GM19351 (cell line): ENCODE measurements around the gene ACSS3.
"Not testable (repeated sequence)": the region's sequence is repeated elsewhere in the genome, so short reads cannot be mapped to it uniquely, and the experiment has no call there.

ENCODE experiments used
- ATAC-seq: cut with Tn5 transposase; IDR thresholded peaks from one replicate; pipeline ENCODE4 v1.9.1; 2021; ENCODE audit warnings: mild to moderate bottlenecking, moderate library complexity; ENCODE audit not compliant: unreplicated experiment

ACSS3 gene

DNA sequence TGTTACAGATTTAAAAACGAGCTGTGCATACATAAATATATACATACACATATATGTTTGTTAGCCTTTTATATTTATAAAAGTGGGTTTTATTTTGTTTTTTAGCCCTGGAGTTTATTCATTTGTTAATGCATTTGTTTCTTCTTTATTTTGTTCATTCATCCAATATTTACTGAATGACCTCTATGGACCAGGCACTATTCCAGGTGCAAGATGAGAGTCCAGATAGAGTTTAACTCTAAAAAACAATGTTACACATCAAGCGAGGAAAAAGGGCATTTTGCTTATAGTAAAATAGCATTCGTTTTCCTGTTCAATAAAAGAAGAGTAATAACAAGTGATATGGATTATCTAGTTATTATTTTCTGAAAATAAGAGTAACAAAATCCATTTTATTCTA, 14.2 kb downstream of the ACSS3 start:
- ATAC-seq, result no peak

DNA sequence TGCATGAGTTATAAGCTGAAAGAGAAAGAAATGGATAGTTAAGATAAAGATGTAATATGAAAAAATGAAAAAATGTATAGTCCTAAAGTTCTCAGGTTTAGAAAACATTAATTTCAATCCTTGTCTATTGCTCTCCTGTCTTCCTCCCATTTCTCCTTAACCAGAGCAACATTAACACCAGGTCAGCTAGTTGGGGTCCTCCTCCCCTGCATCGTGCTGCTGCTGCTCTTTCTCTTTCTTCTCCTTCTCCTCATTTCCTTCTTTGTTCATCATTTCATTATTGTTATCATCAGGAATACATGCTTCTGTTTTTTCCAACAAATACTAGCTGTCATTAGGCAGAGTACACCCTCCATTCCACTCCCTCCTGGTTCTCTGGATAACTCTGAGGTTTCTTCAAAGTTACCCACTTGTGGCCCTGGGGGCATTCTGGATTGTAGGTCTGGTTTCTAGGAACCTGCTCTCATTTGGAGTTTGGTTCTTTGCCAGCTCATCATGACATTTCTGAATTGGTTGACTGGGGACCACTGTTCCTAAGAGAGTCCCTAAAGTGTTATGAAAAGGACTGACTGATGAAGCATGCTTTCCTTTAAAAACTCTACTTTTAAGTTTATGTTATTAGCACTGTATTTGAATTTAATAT, 17.0 kb downstream of the ACSS3 start:
- ATAC-seq, result no peak

DNA sequence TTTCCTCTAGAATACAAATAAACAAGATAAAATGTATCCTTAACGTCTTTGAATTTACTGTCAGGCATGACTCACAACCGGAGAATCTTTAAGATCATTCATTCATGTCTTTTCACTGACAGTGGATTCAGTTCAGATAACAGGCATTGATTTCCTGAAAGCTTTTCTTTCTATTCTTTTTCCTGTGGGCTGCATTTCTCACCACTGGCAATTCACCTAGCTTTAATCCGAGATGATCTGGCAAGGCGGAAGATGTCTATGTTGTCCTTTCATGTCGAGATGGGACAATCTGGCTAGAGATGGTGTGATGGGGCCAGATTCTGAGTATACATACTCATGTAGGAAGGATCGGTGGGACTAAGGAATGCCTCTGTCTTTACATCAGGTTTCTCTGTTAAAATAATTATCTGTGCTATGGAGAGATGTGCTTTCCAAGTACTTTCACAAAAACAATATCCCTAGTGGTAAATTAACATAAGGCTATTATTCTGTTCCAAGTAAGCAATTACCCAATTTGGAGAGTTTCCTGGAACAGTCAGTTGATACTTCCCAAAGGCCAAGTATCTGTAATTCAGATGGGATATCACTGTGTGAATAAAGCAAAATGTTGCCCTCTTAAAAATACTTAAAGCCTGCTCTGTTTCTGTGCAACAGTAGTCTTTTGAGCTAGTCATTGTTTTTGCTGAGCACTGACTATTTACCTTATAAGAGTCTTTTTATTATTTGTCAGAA, 17.8 kb downstream of the ACSS3 start:
- no peak for ATAC-seq

DNA sequence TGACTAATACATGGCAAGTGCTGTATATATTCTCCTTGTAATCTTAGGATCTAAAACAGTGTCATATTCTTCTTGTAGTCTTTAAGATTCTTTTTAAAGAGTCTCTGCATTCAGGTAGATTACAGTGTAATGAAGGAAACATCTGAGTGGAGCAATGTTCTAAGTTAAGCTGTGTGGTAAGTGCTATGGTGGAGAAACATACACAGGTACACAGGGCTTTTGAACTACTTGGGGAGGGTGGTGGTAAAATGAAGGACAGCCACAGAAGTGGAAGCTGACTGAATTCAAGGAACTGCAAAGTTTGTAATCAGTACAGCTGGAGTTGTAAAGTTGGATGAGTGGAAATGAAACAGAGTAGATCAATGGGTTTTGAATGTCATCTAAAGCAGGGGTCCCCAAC, 27.8 kb downstream of the ACSS3 start:
- no peak for ATAC-seq

DNA sequence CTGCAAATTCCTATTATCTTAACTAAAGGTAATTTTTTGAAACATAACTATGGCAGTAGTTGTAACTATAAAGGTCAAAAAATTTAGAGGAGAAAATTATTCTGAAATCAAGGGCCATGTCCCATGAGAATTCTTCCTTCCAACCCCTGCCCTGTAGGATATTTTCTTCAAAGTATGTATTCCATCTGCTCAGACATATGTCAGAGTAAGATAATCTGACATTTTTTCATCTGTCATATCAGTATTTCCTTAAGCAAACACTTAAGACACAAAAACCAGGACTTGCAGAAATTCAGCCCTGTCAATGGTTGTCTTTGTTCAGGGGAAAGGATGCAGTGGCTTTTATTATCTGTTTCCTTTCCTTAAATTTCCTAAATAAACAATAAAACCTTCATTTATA, 36.3 kb downstream of the ACSS3 start:
- no peak for ATAC-seq

DNA sequence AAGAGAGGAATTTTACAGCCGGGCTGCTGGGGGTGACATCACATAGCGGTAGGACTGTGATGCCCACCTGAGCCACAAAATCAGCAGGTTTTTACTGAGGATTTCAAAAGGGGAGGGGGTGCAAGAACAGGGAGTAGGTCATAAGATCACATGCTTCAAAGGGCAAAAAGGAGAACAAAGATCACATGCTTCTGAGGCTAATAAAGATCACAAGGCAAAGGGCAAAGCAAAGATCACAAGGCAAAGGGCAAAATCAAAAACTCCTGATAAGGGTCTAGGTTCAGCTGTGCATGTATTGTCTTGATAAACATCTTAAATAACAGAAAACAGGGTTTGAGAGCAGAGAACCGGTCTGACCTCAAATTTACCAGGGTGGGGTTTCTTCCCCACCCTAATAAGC, 41.2 kb downstream of the ACSS3 start:
- not testable (repeated sequence) for ATAC-seq

DNA sequence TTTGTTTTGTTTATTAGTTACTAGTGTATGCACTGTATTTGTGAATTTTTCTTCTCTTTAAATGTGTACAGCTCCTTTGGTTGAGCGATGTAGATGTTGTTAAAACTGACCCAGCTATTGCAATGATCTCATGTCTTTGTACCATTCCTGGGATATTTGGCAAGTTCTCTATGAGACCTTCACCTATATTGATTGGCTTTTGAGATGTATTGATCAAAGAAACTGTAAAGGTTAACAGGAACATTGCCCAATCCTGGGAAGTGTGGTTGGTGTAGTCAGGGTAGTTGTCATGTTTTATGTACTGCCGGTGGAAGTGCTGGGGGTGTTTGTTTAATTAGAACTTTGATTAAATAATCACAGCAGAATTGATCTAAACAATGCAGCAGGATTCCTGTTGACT, 43.1 kb downstream of the ACSS3 start:
- ATAC-seq, result no peak

DNA sequence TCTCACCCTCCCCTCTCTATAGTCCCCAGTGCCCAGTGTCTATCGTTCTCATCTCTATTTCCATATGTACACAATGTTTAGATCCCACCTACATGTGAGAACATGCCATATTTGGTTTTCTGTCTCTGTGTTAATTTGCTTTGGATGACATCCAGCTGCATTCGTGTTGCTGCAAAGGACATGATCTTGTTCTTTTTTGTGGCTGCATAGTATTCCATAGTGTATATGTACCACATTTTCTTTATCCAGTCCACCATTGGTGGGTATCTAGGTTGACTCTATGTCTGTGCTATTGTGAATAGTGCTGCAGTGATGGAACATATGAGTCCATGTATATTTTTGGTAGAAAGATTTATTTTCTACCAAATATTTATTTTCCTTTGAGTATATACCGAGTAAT, 45.7 kb downstream of the ACSS3 start:
- no peak for ATAC-seq

DNA sequence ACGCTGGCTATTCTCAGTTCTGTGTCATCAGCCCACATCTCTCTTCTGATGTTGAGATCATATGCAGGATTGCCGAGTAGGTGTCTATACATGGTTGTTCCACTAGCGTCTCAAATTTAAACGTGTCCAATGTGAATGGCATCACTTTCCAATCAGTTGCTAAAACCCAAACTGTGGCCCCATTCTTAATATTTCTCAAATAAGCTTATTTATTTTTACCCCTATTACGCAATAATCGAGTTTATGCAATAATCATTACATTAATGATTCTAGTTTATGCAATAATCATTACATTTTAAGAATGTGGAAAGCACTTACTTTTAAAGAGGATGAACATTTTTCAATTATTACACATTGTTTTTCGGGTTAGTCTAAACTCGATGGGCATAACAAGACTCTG, 47.8 kb downstream of the ACSS3 start:
- ATAC-seq, result no peak

DNA sequence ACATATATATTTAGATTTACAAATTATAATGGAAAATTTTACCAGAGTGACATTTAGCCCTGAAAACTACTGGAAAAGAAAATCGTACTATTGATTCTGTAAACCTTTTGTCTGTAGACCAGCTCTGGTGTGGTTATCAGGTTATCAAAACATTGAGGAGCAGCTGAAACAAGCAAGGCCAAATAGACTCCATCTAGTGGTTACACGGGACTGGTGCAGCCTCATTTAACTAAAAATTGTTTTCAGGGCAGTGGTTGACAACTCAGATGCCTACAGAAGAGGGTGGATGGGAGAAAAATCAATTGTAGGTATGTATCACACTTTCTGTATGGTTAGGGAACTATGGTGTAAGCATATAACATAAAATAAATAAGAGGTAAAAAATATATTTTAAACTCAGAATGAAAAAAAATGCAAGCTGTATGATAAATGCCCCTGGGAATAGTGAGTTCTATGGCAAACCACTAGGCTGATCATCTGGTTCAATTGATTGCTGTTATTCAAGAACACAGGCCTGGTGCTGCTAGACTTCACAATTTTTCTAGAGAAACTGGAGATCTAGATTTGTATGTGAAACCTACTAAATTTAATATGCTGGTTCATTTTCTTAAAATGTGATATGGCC, 51.2 kb downstream of the ACSS3 start:
- peak; percentile 100 for ATAC-seq

DNA sequence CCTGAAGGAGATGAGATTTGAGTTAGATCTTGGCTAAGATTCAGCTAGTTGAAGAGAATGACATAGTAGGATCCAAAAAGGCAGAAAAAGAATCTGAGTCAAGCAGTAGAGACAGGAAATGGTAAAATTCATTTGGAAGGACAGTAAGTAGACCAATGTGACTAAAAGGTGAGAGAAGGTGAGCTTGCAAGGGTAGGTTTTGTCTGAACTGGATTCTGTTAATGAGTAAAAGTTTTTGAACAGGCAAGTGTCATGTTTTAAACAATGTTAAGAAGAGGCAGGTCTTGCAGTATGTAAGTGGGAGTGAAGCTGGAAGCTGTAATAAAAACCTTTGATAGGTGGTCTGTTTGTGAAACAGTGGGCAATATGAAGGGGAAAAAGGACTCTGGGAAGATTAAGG, 58.6 kb downstream of the ACSS3 start:
- no peak for ATAC-seq

DNA sequence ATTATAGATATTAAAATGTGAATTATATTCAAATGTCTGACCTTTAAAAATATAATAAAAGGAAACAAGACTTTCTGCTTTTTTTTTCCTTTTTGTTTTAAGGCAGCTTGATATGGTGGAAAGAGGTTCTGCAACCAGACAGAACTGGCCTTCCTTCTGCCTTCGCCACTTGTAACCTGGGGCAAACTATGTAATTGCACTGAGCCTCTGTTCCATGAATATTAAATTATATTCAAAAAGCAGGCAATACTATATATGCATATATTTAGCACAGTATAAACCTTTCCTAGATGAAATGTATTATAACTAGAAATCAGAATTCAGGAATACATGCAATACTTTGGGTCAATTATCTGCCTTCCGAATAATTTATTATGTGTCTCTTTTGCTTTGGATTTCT, 59.9 kb downstream of the ACSS3 start:
- no peak for ATAC-seq

DNA sequence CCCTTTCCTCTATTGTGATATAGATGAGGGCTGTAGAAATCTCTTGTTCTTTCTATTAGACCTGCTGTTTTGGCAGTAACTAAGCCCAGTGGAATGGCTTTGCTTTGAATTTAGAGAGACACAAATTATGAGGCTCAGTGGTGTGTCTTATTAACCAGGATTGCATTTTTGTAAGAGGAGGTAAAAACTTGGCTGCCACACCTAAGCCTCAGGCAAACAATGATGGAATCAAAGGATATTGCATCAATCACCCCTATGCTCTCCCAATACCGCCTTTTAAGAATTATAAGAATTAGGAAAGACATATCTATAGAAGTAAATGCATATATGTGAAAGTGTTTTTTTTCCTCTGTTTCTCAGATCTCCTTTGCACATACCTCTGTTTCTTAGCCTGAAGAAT, 63.3 kb downstream of the ACSS3 start:
- ATAC-seq, result no peak

DNA sequence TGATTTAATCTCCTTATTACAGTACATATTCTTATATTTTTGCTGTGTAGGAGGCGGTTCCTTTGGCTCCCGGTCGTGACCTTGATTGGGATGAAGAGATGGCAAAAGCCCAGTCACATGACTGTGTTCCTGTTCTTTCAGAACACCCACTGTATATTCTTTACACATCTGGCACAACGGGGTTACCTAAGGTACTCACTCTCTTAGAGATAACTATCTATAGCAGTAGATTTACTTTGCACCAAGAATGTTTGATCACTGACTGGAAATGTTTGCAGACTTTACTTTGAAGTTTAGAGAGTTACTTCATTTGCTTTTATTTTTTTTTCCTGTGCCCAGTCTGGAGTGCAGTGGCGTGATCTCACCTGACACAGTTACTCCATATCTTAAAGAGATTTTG, 65.2 kb downstream of the ACSS3 start:
- no peak for ATAC-seq

DNA sequence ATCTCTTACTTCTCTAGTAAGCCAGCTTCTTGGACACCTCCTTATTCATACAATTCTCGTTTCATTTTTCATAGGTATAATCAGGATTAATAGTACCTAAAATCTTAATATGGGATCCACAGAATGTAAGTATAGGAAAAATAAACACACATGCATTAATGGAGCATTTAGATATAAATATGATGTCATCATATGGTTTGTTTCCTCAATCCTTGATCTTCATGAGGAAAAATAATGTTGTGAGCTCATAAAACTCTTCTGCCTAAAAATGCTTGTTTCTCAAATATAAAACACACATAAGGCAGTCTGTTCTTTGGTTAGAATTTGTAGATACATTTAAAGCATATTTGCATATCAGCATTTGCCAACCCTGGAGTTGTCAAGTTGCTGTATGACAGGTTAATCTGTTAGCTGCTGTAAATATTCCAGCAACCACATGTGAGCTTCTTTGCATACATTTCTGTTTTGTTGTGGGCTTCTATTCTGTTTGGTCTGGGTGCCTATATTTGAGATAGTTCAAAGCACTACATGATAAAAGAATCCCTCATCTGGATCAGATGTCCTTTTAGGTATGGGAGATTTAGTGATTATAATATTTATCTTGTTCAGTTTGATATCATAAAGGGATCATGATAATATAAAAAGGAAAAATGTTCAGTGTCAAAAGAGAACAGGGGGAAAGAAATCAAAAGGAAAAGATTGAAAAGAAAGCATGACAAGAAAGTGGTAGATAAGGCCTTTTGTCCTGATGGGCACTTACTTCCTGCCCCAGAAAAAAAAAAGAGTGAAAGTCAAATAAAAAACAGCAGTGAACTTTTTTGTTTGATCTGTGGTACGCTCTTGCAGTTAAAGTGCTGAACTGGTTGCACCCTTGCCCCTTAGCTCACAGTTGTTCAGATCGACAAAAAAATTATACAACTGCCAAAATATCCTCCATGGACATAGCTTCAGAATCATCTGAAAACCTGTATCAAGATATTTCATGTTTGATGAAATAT, 68.6 kb downstream of the ACSS3 start:
- ATAC-seq, result no peak

DNA sequence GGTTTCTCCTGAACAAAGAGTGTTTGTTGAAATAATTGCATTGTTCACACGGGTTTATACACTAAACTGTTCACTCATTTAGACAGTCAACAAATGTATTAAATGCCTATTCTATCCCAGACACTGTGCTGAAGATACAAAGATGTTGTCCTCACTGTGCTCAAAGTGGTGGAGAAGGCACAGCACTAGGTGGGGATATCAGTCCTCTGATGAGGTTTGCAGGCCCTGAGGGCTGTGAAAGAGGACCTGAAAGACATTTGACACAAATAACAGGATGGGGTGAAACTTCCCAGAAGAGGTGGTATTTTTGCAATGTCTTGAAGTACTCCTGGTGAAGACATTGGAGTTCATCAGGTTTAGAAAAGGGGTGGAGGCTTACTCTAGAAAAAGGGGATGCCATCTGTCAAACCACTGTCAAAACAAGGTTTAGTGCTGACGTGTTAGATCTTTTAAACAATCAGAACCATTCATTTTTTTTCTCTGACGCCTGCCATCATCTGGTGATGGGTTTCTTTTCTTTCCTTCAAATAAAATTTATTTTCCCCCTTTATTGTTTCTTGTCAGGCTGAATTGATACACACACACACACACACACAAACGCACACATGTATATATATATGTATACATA, 69.5 kb downstream of the ACSS3 start:
- ATAC-seq, result no peak

DNA sequence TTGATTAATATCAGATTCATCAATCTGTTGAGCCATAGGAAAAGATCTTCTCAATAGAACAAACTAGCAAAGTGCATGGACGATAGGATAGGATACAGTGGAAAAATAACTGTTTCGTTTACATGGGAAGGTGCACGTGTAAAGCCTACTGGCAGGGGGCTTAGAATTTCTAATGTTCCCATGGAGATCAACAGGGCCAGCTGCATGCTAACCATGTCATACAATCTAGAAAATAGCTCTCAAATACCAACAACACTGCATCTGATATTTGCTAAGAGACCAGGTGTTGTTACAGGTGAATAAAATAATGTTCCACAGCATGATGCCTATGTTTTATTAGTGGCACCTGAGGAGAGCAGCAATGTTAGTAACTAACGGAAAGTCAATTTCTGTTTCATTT, 72.5 kb downstream of the ACSS3 start:
- ATAC-seq, result no peak

DNA sequence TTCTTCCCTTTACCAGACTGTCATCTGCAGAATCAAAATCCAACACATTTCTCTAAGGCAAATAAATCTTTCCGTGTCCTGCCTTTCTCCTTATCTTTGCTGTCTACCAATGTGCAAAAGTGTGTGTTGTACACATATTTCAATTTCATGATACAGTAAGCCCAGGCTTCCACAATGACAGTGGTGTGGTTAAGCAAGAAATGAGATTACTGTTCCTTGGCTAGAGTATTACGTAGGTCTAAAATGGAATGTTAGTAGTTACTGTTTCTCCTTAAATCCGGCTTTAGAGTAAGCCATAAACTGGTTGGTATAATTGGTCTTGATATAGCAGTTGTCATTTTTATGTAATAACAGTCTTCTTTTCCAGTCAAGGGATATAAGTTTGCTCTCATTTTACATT, 82.0 kb downstream of the ACSS3 start:
- ATAC-seq, result no peak

DNA sequence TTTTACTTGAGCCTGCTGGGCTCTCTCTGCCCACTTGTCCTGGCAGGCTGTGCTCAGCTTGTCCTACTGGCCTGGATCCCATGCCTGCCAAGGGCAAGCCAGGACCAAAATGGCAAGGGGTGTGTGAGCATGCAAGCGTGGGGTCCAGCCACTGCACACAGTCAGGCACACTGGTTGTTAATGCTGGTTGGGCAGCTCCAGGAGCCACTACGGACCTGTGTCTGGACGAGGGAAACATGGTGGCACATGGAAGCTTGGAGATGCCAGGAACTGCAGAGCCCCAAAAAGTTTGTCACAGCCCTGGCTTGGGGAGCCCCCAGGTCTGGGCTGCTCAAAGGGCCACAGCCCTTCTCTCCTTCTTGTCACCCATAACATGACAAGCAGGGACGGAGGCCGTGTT, 83.8 kb downstream of the ACSS3 start:
- no peak for ATAC-seq

DNA sequence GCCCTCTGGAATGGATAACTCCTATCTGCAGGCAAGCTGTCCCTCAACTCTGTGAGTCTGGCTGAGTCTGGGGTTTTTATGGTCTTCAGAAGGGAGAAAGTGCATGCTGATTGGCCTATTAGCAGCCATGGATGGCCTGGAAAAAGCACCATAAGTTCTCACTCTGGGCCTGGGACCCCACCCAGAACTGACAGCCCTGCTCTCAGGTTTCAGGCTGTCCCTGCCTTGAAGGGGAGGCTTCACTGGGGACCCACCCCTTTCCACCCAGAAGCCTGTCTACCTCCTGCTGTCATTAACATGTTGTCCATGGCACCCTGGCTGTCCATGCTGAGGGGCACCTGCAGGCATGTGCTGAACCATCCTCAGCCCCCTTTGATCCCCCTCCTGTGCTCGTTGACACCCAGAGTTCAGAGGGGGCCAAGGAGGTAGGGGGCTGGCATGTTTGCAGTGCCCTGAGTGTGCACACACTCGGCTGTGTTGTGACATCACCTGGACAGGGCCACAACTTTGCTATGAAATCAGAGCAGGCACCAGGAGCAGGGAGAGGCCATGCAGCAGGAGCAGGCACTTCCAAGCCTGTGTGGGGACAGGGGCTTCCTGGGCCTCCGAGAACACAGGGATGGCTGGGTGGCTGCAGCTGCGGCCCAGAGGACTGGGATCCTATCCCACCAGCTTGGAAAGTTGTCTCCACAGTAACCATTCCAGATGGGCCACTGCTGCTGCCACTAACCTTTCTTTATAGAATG, 84.7 kb downstream of the ACSS3 start:
- no peak for ATAC-seq
